CD4-positive, alpha-beta T cell (primary cell): ENCODE measurements around the gene RNF121. TPM values are rescaled to one million over a fixed set of nuclear protein-coding genes. Genes with fewer than 3 reads are reported as not detected.

Experiments used
- ATAC-seq: fragments of 200-7000 bp; cut with Tn5 transposase; one replicate; pipeline ENCODE4 v1.10.0; 2022; ENCODE audit warnings: mild to moderate bottlenecking; ENCODE audit not compliant: poor library complexity
- CTCF ChIA-PET: fragments of 350-600 bp; sonication (Branson Sonifier 250); formaldehyde crosslinking; loops from one replicate; lab custom pipeline; 2021; ENCODE audit warnings: antibody characterized with exemption, inconsistent platforms; lab: Charles Lee
- POLR2A ChIA-PET: fragments of 350-600 bp; sonication (Branson Sonifier 250); formaldehyde crosslinking; loops from one replicate; lab custom pipeline; 2021; ENCODE audit warnings: antibody characterized with exemption, inconsistent platforms; lab: Charles Lee
- DNase-seq, 14 experiments: peaks; one replicate each; pipeline ENCODE4 v3.0.0-alpha.2; 2013 to 2020; ENCODE audit warnings: mixed read lengths in 2 of 14
- H3K27ac ChIP-seq, 2 donors: one replicate each; pipeline versions ENCODE4 v1.5.1 to v1.7.0; 2013; ENCODE audit warnings: low read length in 2 of 2, low read depth in 1 of 2, mild to moderate bottlenecking in 1 of 2
- H3K27me3 ChIP-seq, 2 experiments: 1 replicate in 1 of 2; 2 replicates in 1 of 2; pipeline versions ENCODE4 v1.6.1 to v1.7.0; 2013; ENCODE audit warnings: low read length in 2 of 2, control low read depth in 1 of 2, mild to moderate bottlenecking in 1 of 2, moderate library complexity in 1 of 2; ENCODE audit not compliant: insufficient read depth in 2 of 2, control insufficient read depth in 1 of 2
- H3K36me3 ChIP-seq: one replicate; pipeline ENCODE4 v1.6.1; 2013; ENCODE audit warnings: low read length, control low read depth; ENCODE audit not compliant: insufficient read depth
- H3K4me1 ChIP-seq: one replicate; pipeline ENCODE4 v1.6.1; 2013; ENCODE audit warnings: low read length, control low read depth; ENCODE audit not compliant: insufficient read depth
- H3K4me3 ChIP-seq: one replicate; pipeline ENCODE4 v1.5.1; 2013; ENCODE audit warnings: mild to moderate bottlenecking, low read length, moderate library complexity
- H3K9me3 ChIP-seq, 2 experiments: 1 replicate in 1 of 2; 2 replicates in 1 of 2; pipeline versions ENCODE4 v1.6.1 to v1.7.0; 2013; ENCODE audit warnings: low read length in 2 of 2, mild to moderate bottlenecking in 2 of 2, control low read depth in 1 of 2, moderate library complexity in 1 of 2; ENCODE audit not compliant: control insufficient read depth in 1 of 2, insufficient read depth in 1 of 2
- H3K27ac Mint-ChIP-seq: one replicate; pipeline ENCODE4 v1.8.0; 2020; ENCODE audit warnings: mixed read lengths
- H3K27me3 Mint-ChIP-seq: one replicate; pipeline ENCODE4 v1.8.0; 2021; ENCODE audit warnings: mixed read lengths
- H3K36me3 Mint-ChIP-seq: one replicate; pipeline ENCODE4 v1.8.0; 2021; ENCODE audit warnings: low read depth, mixed read lengths
- H3K4me1 Mint-ChIP-seq: one replicate; pipeline ENCODE4 v1.8.0; 2021; ENCODE audit warnings: low read depth, mixed read lengths
- H3K4me3 Mint-ChIP-seq: one replicate; pipeline ENCODE4 v1.8.0; 2020; ENCODE audit warnings: mild to moderate bottlenecking, mixed read lengths
- H3K9me3 Mint-ChIP-seq: one replicate; pipeline ENCODE4 v1.8.0; 2020; ENCODE audit warnings: mixed read lengths
- intact Hi-C, 2 experiments: fragments of 100-400 bp; cut with DNase I in 1 of 2; cut with micrococcal nuclease in 1 of 2; formaldehyde crosslinking; loops; one replicate each; pipeline versions ENCODE4 v1.15.1 to v1.9.0; 2023 to 2025; cut with DNase I, micrococcal nuclease
- total RNA-seq, 174 experiments: library from RNA in 2 of 174; stranded (reverse) in 2 of 174; gene quantifications; one replicate each; pipeline ENCODE4 v1.2.3 and lab custom pipeline; 2021 to 2026
- TF ChIP-seq, protein P1 (sequence below): fragments of 200-600 bp; IDR thresholded peaks from one replicate; pipeline ENCODE4 v1.8.0; 2022; ENCODE audit warnings: antibody characterized with exemption, mild to moderate bottlenecking

Gene RNF121
- total RNA-seq, 2 experiments from 2014 or later, result 10.1 to 10.4 TPM

DNA sequence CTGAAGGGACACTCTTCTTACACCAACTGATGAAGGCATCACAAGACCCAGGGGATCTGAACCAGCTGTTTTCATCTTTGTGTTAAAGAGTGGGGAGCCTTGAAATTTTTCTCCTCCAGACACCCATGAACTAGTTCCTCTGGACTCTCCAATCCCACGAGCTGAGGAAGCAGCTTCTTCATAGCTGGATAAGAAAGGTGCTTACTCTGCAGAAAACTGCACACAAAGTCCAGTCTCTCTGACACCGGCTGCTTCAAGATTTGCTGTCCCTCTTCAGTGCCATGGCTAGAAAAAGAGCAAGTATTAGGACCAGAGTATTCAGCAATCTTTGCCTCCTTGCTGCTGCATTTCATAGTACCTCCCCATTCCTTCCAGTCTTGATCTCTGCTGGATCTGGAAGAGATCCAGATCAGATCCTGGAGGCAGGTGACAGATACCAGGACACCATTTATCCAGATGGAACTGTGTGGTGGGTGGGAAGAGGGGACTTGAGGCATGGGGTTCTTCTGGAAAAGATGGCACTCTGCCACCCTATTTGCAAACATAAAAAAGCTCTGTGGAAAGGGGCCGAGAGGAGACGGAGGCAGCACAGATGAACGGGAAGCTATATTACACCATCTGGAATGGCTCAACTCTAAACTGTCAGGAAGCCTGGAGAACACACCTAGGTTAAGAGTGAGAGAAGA is 95.4 kb downstream of the RNF121 start:
- ATAC-seq (no peak), DNase-seq (no peak)
- H3K27ac Mint-ChIP-seq, result peak overlapping the region; percentile 81
- Histone ChIP-seq H3K27ac (no peak overlapping the region), H3K4me1 (peaks cover 20% of the 10 kb centered on the region), H3K4me3 (no peak overlapping the region), H3K36me3 (peaks cover 95% of the 10 kb centered on the region), H3K9me3 (no peaks in the 10 kb centered on the region), H3K27me3 (no peaks in the 10 kb centered on the region)
- intact Hi-C loops, result no loop called here
- CTCF ChIA-PET, result interaction anchor here (1.1 to 4.3 kb wide), 23 partner anchors 9 to 125 kb away, joined by 3 to 74 read pairs (median 10); partner anchors contain the start of genes ANAPC15, LAMTOR1 and NUMA1
- no peak overlapping the region for H3K4me3 Mint-ChIP-seq
- TF ChIP-seq, protein P1, sequence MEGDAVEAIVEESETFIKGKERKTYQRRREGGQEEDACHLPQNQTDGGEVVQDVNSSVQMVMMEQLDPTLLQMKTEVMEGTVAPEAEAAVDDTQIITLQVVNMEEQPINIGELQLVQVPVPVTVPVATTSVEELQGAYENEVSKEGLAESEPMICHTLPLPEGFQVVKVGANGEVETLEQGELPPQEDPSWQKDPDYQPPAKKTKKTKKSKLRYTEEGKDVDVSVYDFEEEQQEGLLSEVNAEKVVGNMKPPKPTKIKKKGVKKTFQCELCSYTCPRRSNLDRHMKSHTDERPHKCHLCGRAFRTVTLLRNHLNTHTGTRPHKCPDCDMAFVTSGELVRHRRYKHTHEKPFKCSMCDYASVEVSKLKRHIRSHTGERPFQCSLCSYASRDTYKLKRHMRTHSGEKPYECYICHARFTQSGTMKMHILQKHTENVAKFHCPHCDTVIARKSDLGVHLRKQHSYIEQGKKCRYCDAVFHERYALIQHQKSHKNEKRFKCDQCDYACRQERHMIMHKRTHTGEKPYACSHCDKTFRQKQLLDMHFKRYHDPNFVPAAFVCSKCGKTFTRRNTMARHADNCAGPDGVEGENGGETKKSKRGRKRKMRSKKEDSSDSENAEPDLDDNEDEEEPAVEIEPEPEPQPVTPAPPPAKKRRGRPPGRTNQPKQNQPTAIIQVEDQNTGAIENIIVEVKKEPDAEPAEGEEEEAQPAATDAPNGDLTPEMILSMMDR, result no peak
- POLR2A ChIA-PET, result interaction anchor here (1.1 to 4.4 kb wide), 5 partner anchors 16 to 95 kb away, joined by 3 to 32 read pairs (median 5); partner anchors contain the start of genes RNF121 and XNDC1N
- peaks cover 43% of the 10 kb centered on the region for H3K4me1 Mint-ChIP-seq
- peaks cover 97% of the 10 kb centered on the region for H3K36me3 Mint-ChIP-seq
- H3K9me3 Mint-ChIP-seq, result no peaks in the 10 kb centered on the region
- no peaks in the 10 kb centered on the region for H3K27me3 Mint-ChIP-seq

DNA sequence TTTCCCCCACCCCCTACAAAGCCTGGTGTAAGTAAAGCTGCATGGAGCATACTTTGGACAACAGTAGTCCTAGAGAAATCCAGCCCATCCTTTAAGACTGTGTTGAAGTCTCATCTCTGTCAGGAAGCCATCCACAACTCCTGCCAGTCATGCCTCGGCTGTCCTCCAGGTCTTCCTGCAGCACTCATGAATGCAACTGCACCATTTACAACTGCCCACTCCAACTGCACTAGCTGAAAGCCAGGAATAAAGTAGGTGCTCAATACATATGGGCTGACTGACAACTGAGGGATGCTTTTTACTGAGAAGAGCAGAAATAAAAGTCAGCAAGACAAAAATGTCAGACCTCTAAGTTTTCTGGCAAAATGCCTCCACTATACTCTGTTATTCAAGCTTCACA is 97.2 kb downstream of the RNF121 start:
- no peaks in the 10 kb centered on the region for H3K27me3 Mint-ChIP-seq
- Histone ChIP-seq H3K4me3 (no peak overlapping the region), H3K36me3 (peaks cover 90% of the 10 kb centered on the region), H3K27me3 (no peaks in the 10 kb centered on the region), H3K9me3 (no peaks in the 10 kb centered on the region), H3K4me1 (peaks cover 31% of the 10 kb centered on the region), H3K27ac (peak overlapping the region in 1 of 2 donors; percentile 5)
- intact Hi-C loops, result loop anchor here in 1 of 2 experiments (5.0 kb wide), 2 partner anchors 156 to 406 kb away; partner anchors contain the start of gene CLPB
- H3K4me1 Mint-ChIP-seq, result peaks cover 55% of the 10 kb centered on the region
- CTCF ChIA-PET, result interaction anchor here (1.2 to 4.3 kb wide), 8 partner anchors 13 to 405 kb away, joined by 4 to 74 read pairs (median 32); partner anchors contain the start of gene LAMTOR1
- H3K9me3 Mint-ChIP-seq, result no peaks in the 10 kb centered on the region
- no peak overlapping the region for H3K4me3 Mint-ChIP-seq
- DNase-seq (no peak), ATAC-seq (no peak)
- peaks cover 96% of the 10 kb centered on the region for H3K36me3 Mint-ChIP-seq
- TF ChIP-seq, protein P1, result no peak
- H3K27ac Mint-ChIP-seq, result peak overlapping the region; percentile 81
- POLR2A ChIA-PET, result interaction anchor here (0.9 to 4.4 kb wide), 6 partner anchors 12 to 118 kb away, joined by 3 to 32 read pairs (median 4); no protein-coding TSS in a partner anchor

DNA sequence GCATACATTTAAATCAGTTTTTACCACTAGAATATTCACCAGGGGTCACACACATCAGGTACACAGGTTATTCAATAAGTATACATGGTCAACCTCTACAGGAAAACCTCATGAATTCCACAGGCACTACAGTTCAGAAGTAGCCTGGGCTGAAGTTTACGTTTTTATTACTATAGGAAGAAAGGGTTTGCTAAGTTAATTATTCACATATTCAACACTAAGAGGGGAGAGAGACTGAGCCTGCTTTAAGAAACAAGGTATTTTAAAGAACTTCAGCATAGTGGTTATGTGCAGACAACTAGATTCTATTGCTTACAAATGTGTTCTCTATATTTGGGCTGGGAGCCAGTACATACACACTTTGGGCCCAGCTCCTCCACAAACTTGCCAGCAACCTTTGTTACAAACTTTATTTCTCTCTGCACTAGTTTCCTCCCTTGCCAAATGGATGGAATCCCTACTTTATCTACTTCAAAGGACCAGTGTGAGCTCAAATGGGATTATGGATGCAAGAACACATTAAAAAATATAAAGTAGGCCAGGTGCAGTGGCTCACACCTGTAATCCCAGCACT is 101.7 kb downstream of the RNF121 start:
- Mint-ChIP-seq H3K27me3 (no peaks in the 10 kb centered on the region), H3K4me3 (no peak overlapping the region), H3K4me1 (peaks cover 68% of the 10 kb centered on the region), H3K27ac (peak overlapping the region; percentile 66), H3K36me3 (peaks cover 85% of the 10 kb centered on the region), H3K9me3 (no peaks in the 10 kb centered on the region)
- ATAC-seq (no peak), DNase-seq (no peak)
- Histone ChIP-seq H3K4me1 (peaks cover 54% of the 10 kb centered on the region), H3K4me3 (no peak overlapping the region), H3K27ac (peak overlapping the region in 1 of 2 donors; percentile 17), H3K27me3 (no peaks in the 10 kb centered on the region), H3K9me3 (no peaks in the 10 kb centered on the region), H3K36me3 (peaks cover 88% of the 10 kb centered on the region)
- ChIA-PET CTCF (interaction anchor here (0.6 to 4.9 kb wide), 3 partner anchors 61 to 140 kb away, joined by 3 to 18 read pairs (median 14); no protein-coding TSS in a partner anchor), POLR2A (interaction anchor here (0.7 kb wide), 2 partner anchors 8 to 10 kb away, joined by 3 to 4 read pairs; no protein-coding TSS in a partner anchor)
- TF ChIP-seq, protein P1, result no peak
- intact Hi-C loops, result no loop called here
